NCI-H2196 treated with DMSO at 0.1 percent for 48 hours (cell line): ENCODE results near the gene LPP.
A peak's percentile ranks its signal among the peaks of the same experiment; 100 is the strongest.

Source experiments
- DNase-seq: peaks from one replicate; lab custom pipeline; 2025; ENCODE audit not compliant: unreplicated experiment; lab: John Stamatoyannopoulos, UW

The LPP gene

GRCh38 chr3:188196232-188196990 is 42.5 kb downstream of the LPP start:
- no peak for DNase-seq

DNA sequence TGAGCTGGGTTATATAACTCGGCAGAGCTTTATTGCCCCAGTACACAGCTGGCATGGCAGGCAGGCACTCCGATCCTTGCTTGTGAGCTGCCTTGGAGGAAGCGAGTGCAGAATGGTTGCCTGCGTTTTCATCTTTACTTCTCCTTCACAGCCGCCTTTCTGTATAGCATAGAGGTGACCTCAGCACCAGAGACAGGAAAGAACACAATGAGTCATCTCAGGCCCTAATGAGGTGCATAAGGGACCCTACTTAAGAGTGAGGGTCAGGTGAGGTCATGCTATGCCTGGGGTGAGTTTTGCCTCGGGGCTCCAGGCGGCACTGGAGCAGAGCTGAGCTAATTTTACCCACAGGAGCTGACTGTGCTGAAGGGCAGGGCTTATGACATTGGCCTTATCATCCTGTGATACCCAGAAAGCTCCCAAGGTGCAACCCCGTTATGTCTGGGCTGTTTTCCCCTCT is 43.5 kb downstream of the LPP start:
- no peak for DNase-seq

- no peak for DNase-seq
These were observed 44.0 kb downstream of the LPP start for GRCh38 chr3:188198001-188198400.

DNA sequence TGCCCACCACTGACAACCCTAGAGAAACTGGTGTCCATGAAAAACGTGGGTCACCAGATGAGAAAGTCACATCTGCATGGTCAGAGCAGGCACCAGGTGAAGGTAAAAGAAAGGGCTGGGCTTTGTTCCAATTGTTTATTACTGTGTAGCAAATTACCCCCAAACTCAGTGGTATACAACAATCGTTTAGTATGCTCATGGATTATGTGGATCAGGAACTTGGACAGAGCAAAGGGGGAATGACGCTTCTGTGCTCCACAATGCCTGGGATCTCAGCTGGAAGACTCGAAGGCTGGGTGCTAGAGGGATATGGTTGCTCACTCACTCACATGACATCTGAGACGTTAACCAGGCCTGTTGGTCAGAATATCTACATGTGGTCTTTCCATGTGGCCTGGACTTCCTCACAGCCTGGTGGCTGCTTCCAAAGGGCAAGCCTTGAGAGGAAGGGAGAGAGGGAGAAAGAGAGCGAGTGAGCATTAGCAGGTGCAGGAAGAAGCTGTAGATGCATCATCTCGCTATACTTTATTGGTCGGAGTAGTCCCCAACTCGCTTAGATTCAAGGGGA is 44.9 kb downstream of the LPP start:
- no peak for DNase-seq

- no peak for DNase-seq
These were observed 45.4 kb downstream of the LPP start for GRCh38 chr3:188199386-188199785.

DNA sequence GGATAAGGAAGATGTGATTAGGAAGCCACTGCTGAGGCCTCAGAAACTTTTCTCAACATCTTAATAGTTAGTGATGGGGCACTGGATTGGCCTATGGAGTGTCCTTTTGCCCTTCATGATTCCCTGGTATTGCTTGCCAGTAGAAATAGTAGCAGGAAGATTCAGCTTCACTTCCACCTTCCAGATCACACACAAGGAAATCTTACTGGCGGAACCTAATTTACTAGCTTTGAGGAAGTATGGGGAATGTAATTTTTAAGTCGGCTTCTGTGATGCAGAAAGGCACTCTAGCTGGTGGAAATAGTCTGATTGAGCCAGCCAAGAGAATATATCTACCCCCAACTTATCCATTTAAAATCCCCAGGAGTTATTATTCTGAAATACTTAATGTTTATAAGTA is 46.5 kb downstream of the LPP start:
- DNase-seq, result no peak

DNA sequence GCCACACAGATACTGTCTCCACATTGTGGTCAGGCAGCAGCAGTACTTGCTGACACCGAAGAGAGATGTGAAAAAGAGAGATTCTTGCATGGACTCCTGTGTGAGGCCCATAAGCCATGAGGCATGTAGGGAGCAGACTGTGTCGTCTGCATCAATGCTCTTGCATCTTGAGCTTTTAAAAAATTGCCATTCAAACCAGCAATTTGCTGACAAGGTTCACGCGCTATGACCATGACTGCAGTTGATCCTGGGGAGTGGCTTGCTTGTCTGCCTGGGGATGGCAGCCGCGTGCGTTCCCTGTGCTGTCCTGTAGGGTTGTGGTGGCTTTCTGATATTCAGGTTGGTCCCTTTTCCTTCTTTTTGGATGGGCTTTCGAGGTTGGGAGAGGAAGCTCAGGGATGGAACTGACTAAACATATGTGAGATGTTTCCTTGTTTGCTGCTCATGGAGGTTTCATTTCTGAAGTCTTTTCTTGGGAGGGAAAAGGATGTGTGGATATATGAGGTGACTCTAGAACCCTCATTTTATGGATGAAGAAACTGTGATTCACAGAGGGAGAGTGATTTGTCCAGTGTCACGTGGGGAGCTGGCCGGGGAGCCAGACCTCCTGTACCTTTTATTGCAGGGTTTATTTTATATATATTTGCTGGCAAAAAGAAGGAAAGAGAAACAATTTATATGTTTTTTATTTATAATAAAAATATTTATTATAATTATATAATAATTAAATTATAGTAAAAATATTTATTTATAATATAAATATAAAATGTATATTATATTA is 48.6 kb downstream of the LPP start:
- DNase-seq, result no peak

- no peak for DNase-seq
These were observed 50.6 kb downstream of the LPP start for GRCh38 chr3:188204526-188204925.

GRCh38 chr3:188205992-188206416 is 52.0 kb downstream of the LPP start:
- no peak for DNase-seq

DNA sequence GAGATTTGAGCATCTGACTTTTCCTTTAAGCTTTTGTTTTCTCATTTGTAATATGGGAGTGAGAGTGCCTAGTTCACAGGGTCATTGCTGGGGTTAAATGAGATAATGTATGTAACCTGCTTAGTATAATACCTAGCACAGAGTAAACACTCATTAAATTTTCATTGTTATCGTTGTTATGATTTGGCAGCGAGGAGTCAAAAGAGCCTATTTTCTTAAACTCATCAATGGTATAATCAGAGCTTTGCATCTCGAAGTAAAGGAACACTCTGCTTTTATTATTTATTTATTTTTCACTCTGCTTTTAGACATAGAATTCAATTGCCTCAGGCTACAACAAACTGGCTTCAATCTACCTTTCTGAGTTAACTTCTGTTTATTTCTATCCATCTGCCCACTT is 52.8 kb downstream of the LPP start:
- no peak for DNase-seq

DNA sequence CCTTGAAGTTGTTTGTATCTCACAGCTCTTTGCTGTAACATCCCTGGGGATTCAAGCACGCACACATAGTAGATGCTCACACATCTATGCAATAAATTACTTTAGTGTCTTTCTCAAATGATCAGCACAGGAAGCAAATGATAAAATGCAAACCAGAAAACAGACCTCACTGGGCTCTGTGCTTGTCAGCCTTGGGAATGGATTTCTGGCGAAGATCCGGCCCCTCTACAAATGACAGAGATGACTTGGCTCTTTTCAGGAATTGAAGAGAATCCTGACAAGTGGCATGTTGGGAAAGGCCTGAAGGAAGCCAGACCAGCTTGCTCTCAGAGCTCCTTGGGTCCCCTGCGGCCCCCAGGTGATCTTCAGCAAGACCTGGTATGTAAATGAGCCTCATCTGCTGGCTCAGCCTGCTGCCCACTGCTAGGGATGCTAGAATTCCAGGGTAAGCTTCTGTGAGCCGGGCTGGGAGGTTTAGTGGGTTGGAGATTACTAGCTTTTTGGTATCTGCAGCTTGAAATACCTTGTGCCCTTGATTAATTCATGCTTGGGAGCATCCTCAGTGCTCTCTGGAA is 54.1 kb downstream of the LPP start:
- no peak for DNase-seq

DNA sequence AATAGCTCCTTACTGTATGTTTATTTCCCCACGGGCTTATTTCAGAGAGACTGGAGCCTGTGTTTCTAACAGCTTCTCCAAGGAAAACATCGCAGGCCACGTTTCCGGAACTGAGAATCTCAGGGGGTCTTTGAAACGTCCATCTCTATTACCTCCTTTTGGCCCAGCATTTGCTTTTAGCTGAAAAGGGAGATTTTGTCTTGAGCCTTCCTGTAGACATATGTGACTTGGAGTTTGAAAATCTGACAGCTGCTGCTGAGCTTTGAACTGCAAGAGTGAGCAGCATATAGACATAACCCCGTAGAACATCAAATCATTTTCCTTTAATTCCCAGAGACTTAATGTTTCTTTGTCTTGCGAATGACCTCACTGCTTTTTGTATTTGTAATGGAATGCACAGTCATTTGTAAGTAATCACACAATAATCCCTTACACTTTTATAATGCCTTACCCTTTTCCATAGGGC is 54.6 kb downstream of the LPP start:
- DNase-seq, result no peak

- no peak for DNase-seq
These were observed 55.1 kb downstream of the LPP start for GRCh38 chr3:188209034-188209433.

DNA sequence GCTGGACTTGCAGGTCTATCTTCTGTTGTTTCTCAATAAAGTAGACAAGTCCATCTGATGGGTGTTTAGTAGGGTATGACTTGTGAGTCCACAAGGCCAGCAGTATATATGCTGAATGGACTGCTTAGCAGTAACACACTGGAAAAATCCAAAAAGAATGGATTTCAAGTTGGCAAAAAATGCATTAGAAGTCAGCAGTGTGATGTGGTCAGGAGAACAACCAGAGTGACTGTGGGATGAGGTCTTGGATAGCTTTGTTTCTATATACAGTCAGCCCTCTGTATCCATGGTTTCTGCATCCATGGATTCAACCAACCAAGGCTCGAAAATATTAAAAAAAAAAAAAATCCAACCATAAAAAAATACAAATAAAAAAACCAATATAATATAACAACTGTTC is 55.8 kb downstream of the LPP start:
- DNase-seq, result no peak

GRCh38 chr3:188211476-188211875 is 57.5 kb downstream of the LPP start:
- no peak for DNase-seq

DNA sequence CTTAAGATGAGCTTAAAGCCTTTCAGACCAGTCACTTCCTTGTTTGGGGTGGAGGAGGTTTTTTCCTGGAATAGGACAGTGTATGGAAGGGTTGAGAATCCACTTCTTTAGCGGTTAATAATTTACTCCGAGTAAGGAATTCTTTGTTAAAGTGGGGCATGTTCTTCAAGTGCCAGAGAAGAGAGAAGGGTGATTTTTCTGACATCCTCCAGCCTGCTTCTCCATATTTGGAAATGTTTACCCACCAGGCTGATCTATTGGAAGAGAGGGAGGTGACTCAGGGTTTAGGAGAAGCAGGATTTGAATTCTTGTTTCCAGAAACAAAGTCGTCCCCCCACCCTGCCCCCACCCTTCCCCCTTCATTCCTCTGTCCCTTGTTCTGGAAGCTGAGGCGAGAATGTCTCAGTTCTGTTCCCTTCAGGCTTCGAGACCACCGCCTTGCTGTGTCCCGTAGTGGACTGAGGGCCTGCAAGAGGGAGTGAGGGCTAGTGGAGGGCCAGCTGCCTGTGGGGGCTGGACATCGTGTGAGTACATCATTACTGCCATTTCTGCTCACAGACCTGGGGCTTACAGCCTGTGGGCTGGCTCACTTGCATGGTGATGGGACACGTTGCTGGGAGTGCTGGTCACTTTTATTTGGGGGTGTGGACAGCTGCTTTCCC is 58.5 kb downstream of the LPP start:
- no peak for DNase-seq

GRCh38 chr3:188214442-188214841 is 60.5 kb downstream of the LPP start:
- peak; percentile 57 for DNase-seq

DNA sequence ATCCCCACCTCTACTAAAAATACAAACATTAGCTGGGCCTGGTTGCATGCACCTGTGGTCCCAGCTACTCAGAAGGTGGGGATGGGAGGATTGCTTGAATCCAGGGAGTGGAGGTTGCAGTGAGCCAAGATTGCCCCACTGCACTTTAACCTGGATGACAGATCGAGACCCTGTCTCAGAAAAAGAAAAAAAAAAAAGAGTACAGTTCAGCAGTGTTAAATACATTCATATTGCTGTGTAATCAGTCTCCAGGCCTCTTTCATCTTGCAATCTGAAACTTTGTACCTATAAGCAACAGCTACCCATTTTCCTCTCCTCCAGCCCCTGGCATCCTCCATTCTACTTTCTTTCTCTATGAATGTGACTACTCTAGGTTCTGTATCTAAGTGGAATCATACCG is 61.2 kb downstream of the LPP start:
- DNase-seq, result no peak

- no peak for DNase-seq
These were observed 63.1 kb downstream of the LPP start for GRCh38 chr3:188217011-188217463.

- no peak for DNase-seq
These were observed 63.8 kb downstream of the LPP start for GRCh38 chr3:188217726-188218125.

GRCh38 chr3:188218603-188219002 is 64.6 kb downstream of the LPP start:
- no peak for DNase-seq
